B cell (primary cell): Measurements from ENCODE around the gene RNF19B. TPM values are rescaled to one million over a fixed set of nuclear protein-coding genes. Genes with fewer than 3 reads are reported as not detected.
A peak's percentile ranks its signal among the peaks of the same experiment; 100 is the strongest.

Source experiments
- ATAC-seq: fragments of 200-7000 bp; cut with Tn5 transposase; one replicate; pipeline ENCODE4 v1.10.0; 2021; ENCODE audit warnings: low read depth, mild to moderate bottlenecking, moderate number of reproducible peaks, moderate library complexity
- CTCF ChIA-PET: fragments of 350-600 bp; sonication (Branson Sonifier 250); formaldehyde crosslinking; loops from one replicate; lab custom pipeline; 2021; ENCODE audit warnings: antibody characterized with exemption, inconsistent platforms; lab: Charles Lee
- POLR2A ChIA-PET: fragments of 350-600 bp; sonication (Branson Sonifier 250); formaldehyde crosslinking; loops from one replicate; lab custom pipeline; 2021; ENCODE audit warnings: antibody characterized with exemption; lab: Charles Lee
- DNase-seq: peaks from one replicate; pipeline ENCODE4 v3.0.0; 2013
- H2AFZ ChIP-seq: 2 replicates; pipeline ENCODE4 v1.6.1; 2012; ENCODE audit warnings: mild to moderate bottlenecking, low read depth, low read length; ENCODE audit not compliant: insufficient read depth, poor library complexity, severe bottlenecking
- H3K27ac ChIP-seq, 2 donors: 1 replicate in 1 of 2; 2 replicates in 1 of 2; pipeline ENCODE4 v1.5.1; 2012 to 2013; ENCODE audit warnings: low read length in 2 of 2, mild to moderate bottlenecking in 2 of 2, moderate library complexity in 1 of 2
- H3K27me3 ChIP-seq, 4 experiments: fragments of 200-600 bp in 1 of 4; sonication (generic) in 1 of 4; replicated peaks in 1 of 4; 1 replicate in 2 of 4; 2 replicates in 2 of 4; pipeline versions ENCODE4 v1.6.1 to v1.7.0; 2013 to 2016; ENCODE audit warnings: low read length in 3 of 4, mild to moderate bottlenecking in 2 of 4, mixed read lengths in 1 of 4, moderate library complexity in 1 of 4; ENCODE audit not compliant: insufficient read depth in 4 of 4, control insufficient read depth in 3 of 4; ENCODE audit errors: control extremely low read depth in 1 of 4
- H3K36me3 ChIP-seq, 2 experiments: replicated peaks in 1 of 2; 1 replicate in 1 of 2; 2 replicates in 1 of 2; pipeline versions ENCODE4 v1.6.1 to v1.7.1; 2013; ENCODE audit warnings: low read length in 1 of 2; ENCODE audit not compliant: insufficient read depth in 2 of 2, control insufficient read depth in 1 of 2; ENCODE audit errors: control extremely low read depth in 1 of 2, extremely low read depth in 1 of 2
- H3K4me1 ChIP-seq, 2 donors: fragments of 200-600 bp in 1 of 2; sonication (generic) in 1 of 2; 1 replicate in 1 of 2; 2 replicates in 1 of 2; pipeline versions ENCODE4 v1.5.1 to v1.6.1; 2013 to 2017; ENCODE audit warnings: low read length in 2 of 2; ENCODE audit not compliant: control insufficient read depth in 2 of 2, insufficient read depth in 2 of 2
- H3K4me2 ChIP-seq: replicated peaks from 2 replicates; pipeline ENCODE3; 2012; ENCODE audit warnings: mild to moderate bottlenecking, low read depth, low read length; ENCODE audit not compliant: poor library complexity, severe bottlenecking
- H3K4me3 ChIP-seq, 5 experiments: fragments of 200-600 bp in 1 of 5; sonication (generic) in 1 of 5; 1 replicate in 3 of 5; 2 replicates in 2 of 5; pipeline versions ENCODE4 v1.5.1 to v1.7.0; 2011 to 2016; ENCODE audit warnings: low read length in 4 of 5, mild to moderate bottlenecking in 4 of 5, low read depth in 2 of 5, control low read depth in 1 of 5, moderate library complexity in 1 of 5; ENCODE audit not compliant: insufficient read depth in 1 of 5; ENCODE audit errors: control extremely low read depth in 1 of 5, extremely low read depth in 1 of 5
- H3K79me2 ChIP-seq: fragments of 200-600 bp; sonication (generic); one replicate; pipeline ENCODE4 v1.6.0; 2016; ENCODE audit warnings: low read length; ENCODE audit not compliant: control insufficient read depth, insufficient read depth
- H3K9ac ChIP-seq: fragments of 200-600 bp; sonication (generic); 2 replicates; pipeline ENCODE4 v1.6.1; 2017; ENCODE audit warnings: mild to moderate bottlenecking, low read length, moderate library complexity
- H3K9me3 ChIP-seq, 3 donors: one replicate each; pipeline versions ENCODE4 v1.6.1 to v1.7.1; 2013; ENCODE audit warnings: low read length in 2 of 3; ENCODE audit not compliant: control insufficient read depth in 2 of 3, insufficient read depth in 1 of 3; ENCODE audit errors: control extremely low read depth in 1 of 3
- H4K20me1 ChIP-seq: 2 replicates; pipeline ENCODE4 v1.6.0; 2012; ENCODE audit warnings: mild to moderate bottlenecking, low read length; ENCODE audit not compliant: insufficient read depth, control insufficient read depth, poor library complexity, severe bottlenecking
- H3K27ac Mint-ChIP-seq: one replicate; pipeline ENCODE4 v1.8.0; 2021; ENCODE audit warnings: mixed read lengths
- H3K27me3 Mint-ChIP-seq: one replicate; pipeline ENCODE4 v1.8.0; 2021; ENCODE audit warnings: mixed read lengths
- H3K4me1 Mint-ChIP-seq: one replicate; pipeline ENCODE4 v1.8.0; 2021; ENCODE audit warnings: mixed read lengths
- H3K4me3 Mint-ChIP-seq: one replicate; pipeline ENCODE4 v1.8.0; 2021; ENCODE audit warnings: mixed read lengths
- H3K9me3 Mint-ChIP-seq: one replicate; pipeline ENCODE4 v1.8.0; 2022; ENCODE audit warnings: mixed read lengths; ENCODE audit not compliant: insufficient read depth
- CTCF ChIP-seq: fragments of 200-600 bp; IDR thresholded peaks from one replicate; pipeline ENCODE4 v1.8.0; 2022; ENCODE audit warnings: antibody characterized with exemption, mild to moderate bottlenecking
- EZH2 ChIP-seq: IDR thresholded peaks from 2 replicates; pipeline ENCODE4 v1.6.1; 2012; ENCODE audit warnings: borderline replicate concordance, low read depth, mild to moderate bottlenecking, moderate library complexity, low read length; ENCODE audit not compliant: insufficient read depth, poor library complexity, severe bottlenecking
- WGBS: methylation state at CpG from one replicate; pipeline ENCODE4 v1.1.5; 2013; ENCODE audit warnings: missing lambda C conversion rate; ENCODE audit not compliant: insufficient coverage; 5-methylcytosine and 5-hydroxymethylcytosine counted together
- intact Hi-C: fragments of 100-400 bp; cut with micrococcal nuclease; formaldehyde crosslinking; loops from one replicate; pipeline ENCODE4 v1.10.0; 2022
- polyA plus RNA-seq: library from polyadenylated mRNA; depleted of rRNA; stranded (reverse); fragments of >200 nt; gene quantifications from 2 replicates; pipeline ENCODE4 v1.2.3, GENCODE V29; 2012
- total RNA-seq, 2 donors: library from RNA; stranded (reverse); fragments of 120-200 nt in 1 of 2; gene quantifications; 1 replicate in 1 of 2; 2 replicates in 1 of 2; pipeline versions ENCODE4 v1.2.3 to v1.2.4, GENCODE V29; 2013 to 2022

The RNF19B gene
- total and polyA plus RNA-seq, 2 donors (not counting 1 experiment from before 2014, with no cell fraction given): 29.9 to 40.3 TPM

GRCh38 chr1:32893198-32894018, 71.2 kb downstream of the RNF19B start:
- Mint-ChIP-seq H3K27ac (no peak overlapping the region), H3K4me1 (peaks cover 16% of the 10 kb centered on the region)
- intact Hi-C loops: no loop called here

More at GRCh38 chr1:32893198-32894018, 71.2 kb downstream of the RNF19B start:
- H3K4me3 ChIP-seq: peak overlapping the region in 3 of 5 experiments; percentile 42 to 57 (median 45)
- TF ChIP-seq CTCF (peak; percentile 50), EZH2 (peak; percentile 55)
- peak overlapping the region; percentile 71 for H2AFZ ChIP-seq
- H3K79me2 ChIP-seq: no peaks in the 10 kb centered on the region
- H3K27ac ChIP-seq: no peak overlapping the region
- ChIA-PET POLR2A (interaction anchor here (0.6 kb wide), 1 partner anchor 25 kb away, joined by 3 read pairs; no protein-coding TSS in a partner anchor), CTCF (interaction anchor here (0.7 to 4.2 kb wide), 5 partner anchors 18 to 493 kb away, joined by 3 to 14 read pairs (median 4); no protein-coding TSS in a partner anchor)
- peaks cover 0 to 71% (median 31%) of the 10 kb centered on the region in 4 experiments for H3K27me3 ChIP-seq
- peaks cover 0 to 9% (median 0%) of the 10 kb centered on the region in 3 donors for H3K9me3 ChIP-seq
- Mint-ChIP-seq H3K9me3 (no peaks in the 10 kb centered on the region), H3K27me3 (peaks cover 69% of the 10 kb centered on the region), H3K4me3 (peak overlapping the region; percentile 77)
- no peaks in the 10 kb centered on the region for H3K36me3 ChIP-seq
- H4K20me1 ChIP-seq: no peaks in the 10 kb centered on the region
- peaks cover 16 to 24% of the 10 kb centered on the region in 2 donors for H3K4me1 ChIP-seq
- 5% methylated on average over 38 of the region's 58 CpGs for WGBS
- ATAC-seq (peak; percentile 21), DNase-seq (peak; percentile 22)
- H3K9ac ChIP-seq: peak overlapping the region; percentile 61
- peak overlapping the region; percentile 90 for H3K4me2 ChIP-seq
